NT2/D1 (cell line): ENCODE results near the gene NEGR1.

ENCODE experiments used
- SUZ12 ChIP-seq: IDR thresholded peaks from 2 replicates; pipeline ENCODE4 v1.6.1; 2011; ENCODE audit not compliant: insufficient read length, insufficient read depth; ENCODE audit errors: extremely low read depth
- YY1 ChIP-seq: IDR thresholded peaks from 2 replicates; pipeline ENCODE4 v1.6.1; 2011; ENCODE audit not compliant: insufficient read length, insufficient read depth
- ZNF274 ChIP-seq: IDR thresholded peaks from 2 replicates; pipeline ENCODE4 v1.6.1; 2011; ENCODE audit warnings: mild to moderate bottlenecking, low read depth, low read length

- TF ChIP-seq YY1, result no peak
- no peak for TF ChIP-seq SUZ12
- TF ChIP-seq ZNF274, result no peak
These were observed 549.2 kb downstream of the NEGR1 start for GRCh38 chr1:71733121-71733520.
